Panc1 (cell line): ENCODE data around the gene CPNE6. TPM values are rescaled to one million over a fixed set of nuclear protein-coding genes. Genes with fewer than 3 reads are reported as not detected.

Experiments
- ATAC-seq: fragments of 200-7000 bp; cut with Tn5 transposase; 2 replicates; pipeline ENCODE4 v1.9.1; 2020; ENCODE audit warnings: mild to moderate bottlenecking, moderate library complexity
- BruUV-seq: library from RNA; stranded (reverse); fragments of 400-500 nt; replicated peaks from 2 replicates; lab custom pipeline; 2021; lab: Mats Ljungman, UMichigan
- CTCF ChIA-PET: fragments of 300-600 bp; sonication (Branson Sonifier 250); formaldehyde crosslinking; loops from one replicate; lab custom pipeline; 2022; ENCODE audit warnings: antibody characterized with exemption; lab: Charles Lee
- POLR2A ChIA-PET: fragments of 300-600 bp; sonication (Branson Sonifier 250); formaldehyde crosslinking; loops from one replicate; lab custom pipeline; 2022; ENCODE audit warnings: antibody characterized with exemption; lab: Charles Lee
- DNase-seq: peaks from one replicate; pipeline ENCODE4 v3.0.0-alpha.2; 2010; ENCODE audit warnings: low read depth, low spot score
- H3K27ac ChIP-seq: 2 replicates; pipeline ENCODE4 v1.5.1; 2011; ENCODE audit warnings: mild to moderate bottlenecking, low read length, inconsistent platforms
- H3K27me3 ChIP-seq: fragments of 200-500 bp; sonication (Bioruptor generic); 2 replicates; pipeline ENCODE4 v1.6.0; 2014; ENCODE audit warnings: low read length, inconsistent platforms; ENCODE audit not compliant: control insufficient read depth, insufficient read depth
- H3K36me3 ChIP-seq: fragments of 200-500 bp; sonication (Bioruptor generic); 2 replicates; pipeline ENCODE4 v1.5.1; 2014; ENCODE audit warnings: inconsistent platforms, mild to moderate bottlenecking, low read length, moderate library complexity; ENCODE audit not compliant: control insufficient read depth, insufficient read depth
- H3K4me1 ChIP-seq: 2 replicates; pipeline ENCODE4 v1.5.1; 2011; ENCODE audit warnings: inconsistent platforms, mild to moderate bottlenecking, low read length, moderate library complexity; ENCODE audit not compliant: control insufficient read depth, insufficient read depth
- H3K4me3 ChIP-seq, 2 experiments: 2 replicates each; pipeline ENCODE4 v1.5.1; 2011 to 2012; ENCODE audit warnings: low read depth in 2 of 2, low read length in 2 of 2, mild to moderate bottlenecking in 2 of 2, inconsistent platforms in 1 of 2, moderate library complexity in 1 of 2
- H3K9me3 ChIP-seq: fragments of 200-500 bp; sonication (Bioruptor generic); 2 replicates; pipeline ENCODE4 v1.5.1; 2014; ENCODE audit warnings: low read depth, mild to moderate bottlenecking, inconsistent platforms, low read length, moderate library complexity; ENCODE audit not compliant: control insufficient read depth, insufficient read depth
- CTCF ChIP-seq: fragments of 450-650 bp; IDR thresholded peaks from 2 replicates; pipeline ENCODE4 v1.5.1; 2017; ENCODE audit warnings: mild to moderate bottlenecking
- POLR2AphosphoS5 ChIP-seq: IDR thresholded peaks from 2 replicates; pipeline ENCODE4 v1.6.1; 2012; ENCODE audit warnings: mild to moderate bottlenecking, low read depth, low read length, moderate library complexity
- REST ChIP-seq, 2 experiments: IDR thresholded peaks; 2 replicates each; pipeline ENCODE4 v1.6.1; 2011 to 2012; ENCODE audit warnings: low read depth in 2 of 2, control low read depth in 1 of 2, low read length in 1 of 2, mild to moderate bottlenecking in 1 of 2, moderate library complexity in 1 of 2; ENCODE audit not compliant: insufficient read depth in 1 of 2
- SIN3A ChIP-seq: IDR thresholded peaks from 2 replicates; pipeline ENCODE4 v1.6.1; 2012; ENCODE audit warnings: low read depth, mild to moderate bottlenecking, low read length, moderate library complexity, borderline replicate concordance; ENCODE audit not compliant: insufficient read depth
- TCF7L2 ChIP-seq: IDR thresholded peaks from 2 replicates; pipeline ENCODE4 v1.6.1; 2011; ENCODE audit warnings: mild to moderate bottlenecking, low read depth, low read length, inconsistent platforms
- in situ Hi-C: cut with HindIII; loops from 2 replicates; pipeline ENCODE4 v1.10.0; 2016; ENCODE audit warnings: low sequenced_read_pairs, low pct_unique_long_range_greater_than_20kb
- intact Hi-C: fragments of 100-400 bp; cut with micrococcal nuclease; formaldehyde crosslinking; loops from one replicate; pipeline ENCODE4 v1.10.0; 2022; ENCODE audit not compliant: unreplicated experiment
- total RNA-seq: library from RNA; stranded (reverse); gene quantifications from one replicate; pipeline ENCODE4 v1.2.1, GENCODE V29; 2021; ENCODE audit not compliant: unreplicated experiment

Gene CPNE6
- total RNA-seq, 1 experiment from 2014 or later, result not detected

DNA sequence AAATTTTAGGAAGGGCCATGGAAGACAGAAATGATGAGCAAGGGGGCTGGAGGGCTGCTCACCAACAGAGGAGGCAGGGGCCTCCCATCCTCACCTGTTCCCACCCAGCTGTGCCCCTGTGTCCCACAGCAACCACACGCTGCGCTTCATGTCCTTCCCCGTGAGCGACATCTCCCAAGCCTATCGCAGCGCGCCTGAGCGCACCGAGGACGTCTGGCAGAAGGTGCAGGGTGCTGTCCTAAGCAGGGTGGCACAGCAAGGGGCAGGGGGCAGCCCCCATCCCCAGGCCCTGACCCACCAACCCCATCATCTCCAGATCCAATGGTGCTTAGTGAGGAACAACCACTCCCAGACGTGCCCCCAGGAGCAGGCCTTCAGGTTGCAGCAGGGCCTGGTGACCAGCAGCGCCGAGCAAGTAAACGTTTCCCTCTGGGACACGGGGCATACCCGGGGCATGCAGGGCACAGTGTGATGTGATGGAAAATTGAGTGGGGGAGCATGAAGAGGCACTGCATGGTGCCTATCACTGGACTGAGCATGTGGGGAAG, 11.4 kb upstream of the CPNE6 start:
- POLR2A ChIA-PET, result no interaction called here
- TF ChIP-seq CTCF, result no peak
- intact Hi-C loops, result loop anchor here (2.0 kb wide), 1 partner anchor 49 kb away; no protein-coding TSS in a partner anchor
- CTCF ChIA-PET, result no interaction called here
- Histone ChIP-seq H3K9me3 (no peaks in the 10 kb centered on the region), H3K36me3 (no peaks in the 10 kb centered on the region), H3K27me3 (no peaks in the 10 kb centered on the region), H3K4me3 (no peak overlapping the region), H3K27ac (no peak overlapping the region), H3K4me1 (no peaks in the 10 kb centered on the region)
- in situ Hi-C loops, result no loop called here
- ATAC-seq, result no peak
- DNase-seq, result no peak
- no TSS peak for BruUV-seq

DNA sequence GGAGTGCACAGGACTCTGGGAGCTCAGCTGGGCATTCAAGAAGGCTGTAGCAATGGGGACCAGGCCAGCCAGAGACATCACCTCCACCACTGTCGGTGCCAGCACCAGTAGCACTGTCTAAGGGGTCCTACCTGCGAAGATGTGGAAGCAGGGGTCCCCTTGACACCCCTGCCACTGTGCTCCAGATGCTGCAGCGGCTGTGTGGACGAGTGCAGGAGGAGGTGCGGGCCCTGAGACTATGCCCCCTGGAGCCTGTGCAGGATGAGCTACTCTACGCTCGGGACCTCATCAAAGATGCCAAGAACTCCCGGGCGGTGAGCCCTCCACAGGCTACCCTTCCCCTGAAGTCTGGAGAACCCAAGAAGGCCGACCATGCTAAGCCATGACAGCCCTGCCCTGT, 10.9 kb upstream of the CPNE6 start:
- no peaks in the 10 kb centered on the region for H3K4me1 ChIP-seq
- no peak overlapping the region for H3K4me3 ChIP-seq
- no peak for DNase-seq
- H3K27ac ChIP-seq, result no peak overlapping the region
- no peaks in the 10 kb centered on the region for H3K36me3 ChIP-seq
- POLR2A ChIA-PET, result no interaction called here
- in situ Hi-C loops (no loop called here), intact Hi-C loops (no loop called here)
- no TSS peak for BruUV-seq
- no peak for ATAC-seq
- CTCF ChIA-PET, result no interaction called here
- no peak for TF ChIP-seq SIN3A
- no peak for TF ChIP-seq POLR2AphosphoS5
- no peak for TF ChIP-seq TCF7L2
- no peak for TF ChIP-seq CTCF
- no peaks in the 10 kb centered on the region for H3K27me3 ChIP-seq
- H3K9me3 ChIP-seq, result no peaks in the 10 kb centered on the region

GRCh38 chr14:24060984-24061913, 10.1 kb upstream of the CPNE6 start:
- no TSS peak for BruUV-seq
- TF ChIP-seq SIN3A (no peak), CTCF (no peak), TCF7L2 (no peak), POLR2AphosphoS5 (no peak), REST (IDR thresholded peaks at IDR 0.05; ENCODE audit: insufficient read depth in 1 of 2, low read depth in 2 of 2, low read length in 1 of 2) (no peak)
- no peaks in the 10 kb centered on the region for H3K9me3 ChIP-seq
- H3K27me3 ChIP-seq, result no peaks in the 10 kb centered on the region
- in situ Hi-C loops, result no loop called here
- no peaks in the 10 kb centered on the region for H3K4me1 ChIP-seq
- ATAC-seq (no peak), DNase-seq (no peak)
- no peaks in the 10 kb centered on the region for H3K36me3 ChIP-seq
- no peak overlapping the region for H3K27ac ChIP-seq
- no peak overlapping the region for H3K4me3 ChIP-seq
- intact Hi-C loops, result no loop called here
- POLR2A ChIA-PET, result no interaction called here
- CTCF ChIA-PET, result no interaction called here
